Measurements from ENCODE around the gene TCHHL1. TPM values are rescaled to one million over a fixed set of nuclear protein-coding genes. Genes with fewer than 3 reads are reported as not detected.

TCHHL1 gene
- total and polyA plus RNA-seq, 2 of the 8 experiments (the other 6 are each of a cell fraction or from before 2014, with no cell fraction given), result not detected

DNA sequence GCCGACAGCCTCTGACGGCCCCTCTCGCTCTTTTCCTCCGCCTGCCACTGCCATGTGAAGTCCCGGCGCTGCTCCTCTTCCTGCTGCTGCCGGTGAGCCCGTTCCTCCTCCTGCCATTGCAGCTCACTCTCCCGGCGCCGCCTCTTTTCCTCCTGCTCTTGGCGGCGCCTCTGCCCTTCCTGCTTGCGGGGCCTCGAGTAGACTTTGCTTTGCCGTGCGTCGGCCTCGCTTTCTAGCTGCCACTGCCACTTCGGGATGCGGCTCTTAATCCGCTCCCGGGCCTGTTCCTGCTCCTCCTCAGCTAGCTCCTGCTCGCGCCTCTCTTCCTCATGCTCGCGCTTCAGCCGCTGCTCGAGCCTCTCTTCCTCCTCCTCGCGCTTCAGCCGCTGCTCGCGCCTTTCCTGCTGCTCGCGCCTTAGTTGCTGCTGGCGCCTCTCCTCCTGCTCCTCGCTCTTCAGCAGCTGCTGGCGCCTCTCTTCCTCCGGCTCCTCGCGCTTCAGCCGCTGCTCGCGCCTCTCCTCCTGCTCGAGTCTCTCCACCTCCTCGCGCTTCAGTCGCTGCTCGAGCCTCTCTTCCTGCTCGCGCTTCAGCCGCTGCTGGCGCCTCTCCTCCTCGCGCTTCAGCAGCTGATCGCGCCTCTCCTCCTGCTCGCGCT lies 22.1 kb upstream of the TCHHL1 start:
- peaks cover 0 to 3% of the 10 kb centered on the region in 2 experiments for H4K20me1 ChIP-seq (replicated peaks in 1 of 2; ENCODE audit: control insufficient read depth in 1 of 2, insufficient read depth in 2 of 2, low read length in 2 of 2)
- peak overlapping the region; percentile 92; the same call in 1 of the 2 replicates for H2BK15ac ChIP-seq (ENCODE audit: low read length)
- H3K18ac ChIP-seq (ENCODE audit: extremely low read depth, low read length), result peak overlapping the region; percentile 78; the same call in 1 of the 2 replicates
- no peak overlapping the region for H2BK120ac ChIP-seq (replicated peaks; ENCODE audit: low read depth, low read length)
- no peak overlapping the region for H3K4ac ChIP-seq (replicated peaks; ENCODE audit: insufficient read length, low read depth, low read length)
- no peak overlapping the region for H3K23ac ChIP-seq (ENCODE audit: insufficient read length)
- peak overlapping the region; percentile 98; the same call in 1 of the 2 replicates for H2BK12ac ChIP-seq (ENCODE audit: low read depth, low read length)
- FAIRE-seq (no peak), DNase-seq (ENCODE audit: low read depth in 1 of 2, low spot score in 2 of 2) (peak in 1 of 2 experiments; percentile 67)
- H3K4me3 ChIP-seq (ENCODE audit: extremely low read depth in 1 of 4, insufficient read depth in 2 of 4, low read depth in 3 of 4, low read length in 4 of 4), result peak overlapping the region; percentile 0 to 40 (median 18); a peak in 6 of 8 replicates
- peaks cover 0 to 2% (median 0%) of the 10 kb centered on the region in 4 experiments; a peak in 1 of 8 replicates for H3K36me3 ChIP-seq (ENCODE audit: control insufficient read depth in 2 of 4, insufficient read depth in 4 of 4, low read length in 3 of 4)
- peaks cover 25% of the 10 kb centered on the region; the same call in 1 of the 2 replicates for H3K23me2 ChIP-seq (ENCODE audit: low read depth, low read length)
- 0 out of 2 replicates have a peak overlapping the region, but pooled peaks have one; percentile 61 for H2BK20ac ChIP-seq (ENCODE audit: low read length)
- peak overlapping the region; percentile 82 for H4K8ac ChIP-seq (ENCODE audit: extremely low read depth, insufficient read depth, low read length)
- POLR2A ChIA-PET (ENCODE audit: partially characterized antibody), result interaction anchor here (0.6 to 1.0 kb wide), 3 partner anchors 72 to 178 kb away, joined by 3 to 4 read pairs (median 3); partner anchors contain the start of gene S100A11
- no peak overlapping the region for H3K56ac ChIP-seq (replicated peaks; ENCODE audit: insufficient read length, low read depth, low read length)
- CTCF ChIA-PET (ENCODE audit: partially characterized antibody), result interaction anchor here (0.7 to 2.4 kb wide), 6 partner anchors 48 to 349 kb away, joined by 3 to 10 read pairs (median 3); no protein-coding TSS in a partner anchor
- TF ChIP-seq CBX5 (IDR thresholded peaks at IDR 0.05; ENCODE audit: low read depth, low read length) (no peak), TEAD4 (IDR thresholded peaks at IDR 0.05; ENCODE audit: low read depth, low read length) (no peak), SUZ12 (IDR thresholded peaks at IDR 0.05; ENCODE audit: low read length) (peak; percentile 82), EZH2 (IDR thresholded peaks at IDR 0.05; ENCODE audit: low read depth, low read length, severe bottlenecking) (peak; percentile 89)
- TF ChIP-seq, protein P1, sequence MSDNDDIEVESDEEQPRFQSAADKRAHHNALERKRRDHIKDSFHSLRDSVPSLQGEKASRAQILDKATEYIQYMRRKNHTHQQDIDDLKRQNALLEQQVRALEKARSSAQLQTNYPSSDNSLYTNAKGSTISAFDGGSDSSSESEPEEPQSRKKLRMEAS (IDR thresholded peaks at IDR 0.05), result peak; percentile 34; the same call in 1 of the 2 replicates
- TF ChIP-seq, protein P2, sequence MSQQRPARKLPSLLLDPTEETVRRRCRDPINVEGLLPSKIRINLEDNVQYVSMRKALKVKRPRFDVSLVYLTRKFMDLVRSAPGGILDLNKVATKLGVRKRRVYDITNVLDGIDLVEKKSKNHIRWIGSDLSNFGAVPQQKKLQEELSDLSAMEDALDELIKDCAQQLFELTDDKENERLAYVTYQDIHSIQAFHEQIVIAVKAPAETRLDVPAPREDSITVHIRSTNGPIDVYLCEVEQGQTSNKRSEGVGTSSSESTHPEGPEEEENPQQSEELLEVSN (IDR thresholded peaks at IDR 0.05), result peak; percentile 76
- no peaks in the 10 kb centered on the region for H3K79me1 ChIP-seq (ENCODE audit: low read depth, low read length)
- H2BK5ac ChIP-seq (ENCODE audit: low read depth, low read length), result peak overlapping the region; percentile 60; the same call in 1 of the 2 replicates
- peaks cover 0 to 52% of the 10 kb centered on the region in 2 experiments; a peak in 2 of 4 replicates for H3K9me3 ChIP-seq (ENCODE audit: insufficient read depth in 2 of 2, low read depth in 1 of 2, low read length in 1 of 2)
- H3K27ac ChIP-seq (ENCODE audit: low read depth, low read length), result no peak overlapping the region
- H3K4me2 ChIP-seq (ENCODE audit: insufficient read depth in 1 of 2, low read depth in 2 of 2, low read length in 2 of 2), result peak overlapping the region; percentile 51 to 91
- 31% methylated on average over 37 of the region's 60 CpGs; no CpG with 5 or more reads in 1 of the 2 experiments for WGBS, 2 experiments (ENCODE audit: extremely low coverage in 1 of 2, insufficient coverage in 1 of 2, insufficient read length in 1 of 2, insufficient replicate concordance in 2 of 2, low coverage in 1 of 2, low lambda C conversion rate in 2 of 2, missing lambda C conversion rate in 1 of 2)
- no peak overlapping the region for H4K91ac ChIP-seq (replicated peaks; ENCODE audit: insufficient read length, low read length)
- H3K27me3 ChIP-seq (replicated peaks in 1 of 4; ENCODE audit: control insufficient read depth in 3 of 4, extremely low read depth in 1 of 4, insufficient read depth in 3 of 4, low read length in 3 of 4), result peaks cover 54 to 83% (median 79%) of the 10 kb centered on the region in 4 experiments
- peaks cover 0 to 11% (median 4%) of the 10 kb centered on the region in 4 experiments; a peak in 5 of 7 replicates for H3K4me1 ChIP-seq (replicated peaks in 1 of 4; ENCODE audit: control insufficient read depth in 3 of 4, insufficient read depth in 4 of 4, low read length in 3 of 4)
- peak overlapping the region; percentile 87; the same call in 1 of the 2 replicates for H2AFZ ChIP-seq (ENCODE audit: low read length)
- H3K79me2 ChIP-seq (ENCODE audit: control insufficient read depth in 1 of 2, insufficient read depth in 2 of 2, low read length in 2 of 2), result no peaks in the 10 kb centered on the region
- no peak overlapping the region for H2AK5ac ChIP-seq (ENCODE audit: low read depth, low read length)
- H3K14ac ChIP-seq (ENCODE audit: insufficient read length), result no peak overlapping the region
- H4K5ac ChIP-seq (ENCODE audit: insufficient read length, low read depth, low read length), result no peak overlapping the region
- no peak overlapping the region for H3K9ac ChIP-seq (replicated peaks in 1 of 4; ENCODE audit: extremely low read depth in 1 of 4, low read depth in 3 of 4, low read length in 3 of 4)
